A549 treated with CpdA at 1 μM for 4 hours (cell line): ENCODE results near the gene ISL2. TPM values are rescaled to one million over a fixed set of nuclear protein-coding genes. Genes with fewer than 3 reads are reported as not detected.

Source experiments
- total RNA-seq: library from RNA; stranded (reverse); fragments of 200-300 nt; extraction: Qiagen RNA extraction; gene quantifications from 5 replicates; pipeline ENCODE4 v1.2.3, GENCODE V29; 2022; ENCODE audit warnings: low read depth

ISL2 gene
- 2.4 to 5.1 TPM (median 4.5 TPM) in 5 replicates for total RNA-seq

GRCh38 chr15:76336254-76337058 lies at the start of gene ISL2:
Gene ISL2 (plus strand): TSS chr15:76336773. CDS start chr15:76336884, 111 bp downstream.

GRCh38 chr15:76311100-76311953 lies 25.2 kb upstream of the ISL2 start, which contains the start of gene ETFA:
Gene ETFA (minus strand): TSS chr15:76311469. CDS start chr15:76311388, 81 bp downstream.

Other genes with a start within 250 kb of the ISL2 start
- 233 to 281 TPM (median 267 TPM) in 5 replicates for gene ETFA, start 25.3 kb upstream of the ISL2 start, total RNA-seq